Measurements from ENCODE around the gene DEFB114. TPM values are rescaled to one million over a fixed set of nuclear protein-coding genes. Genes with fewer than 3 reads are reported as not detected.

DEFB114 gene
- total RNA-seq, 1 experiment from 2014 or later, result not detected

GRCh38 chr6:49933526-49933925 is 30.4 kb downstream of the DEFB114 start:
- Histone ChIP-seq H4K5ac (ENCODE audit: insufficient read length, low read depth, low read length) (no peak overlapping the region), H2BK120ac (ENCODE audit: low read depth, low read length, poor library complexity, severe bottlenecking) (no peak overlapping the region), H4K20me1 (ENCODE audit: control insufficient read depth, insufficient read depth, insufficient read length) (no peaks in the 10 kb centered on the region), H3K4me1 (ENCODE audit: insufficient read depth, low read length) (no peaks in the 10 kb centered on the region), H3K4ac (ENCODE audit: low read depth, low read length) (no peak overlapping the region), H3K23me2 (ENCODE audit: insufficient read length, low read depth, low read length, poor library complexity, severe bottlenecking) (no peaks in the 10 kb centered on the region), H3K56ac (ENCODE audit: insufficient read length, low read depth, low read length) (no peak overlapping the region), H2BK12ac (ENCODE audit: insufficient read length, low read depth, low read length) (no peak overlapping the region), H2BK20ac (ENCODE audit: low read depth, low read length, poor library complexity, severe bottlenecking) (no peak overlapping the region), H3K18ac (ENCODE audit: insufficient read length, low read depth, low read length) (no peak overlapping the region), H4K8ac (replicated peaks; ENCODE audit: insufficient read length, low read depth, low read length) (no peak overlapping the region), H3K9ac (ENCODE audit: extremely low read depth, insufficient read length, low read length) (no peak overlapping the region), H3K23ac (ENCODE audit: insufficient read length, low read depth, low read length) (no peak overlapping the region), H3K9me3 (ENCODE audit: control insufficient read depth, low read depth, low read length) (no peaks in the 10 kb centered on the region), H3T11ph (ENCODE audit: low read length) (no peak overlapping the region), H3K79me1 (ENCODE audit: insufficient read depth, low read depth, low read length, poor library complexity, severe bottlenecking) (no peaks in the 10 kb centered on the region), H3K27me3 (ENCODE audit: insufficient read depth, low read length) (no peaks in the 10 kb centered on the region), H3K4me2 (ENCODE audit: insufficient read depth, insufficient read length, low read length) (no peak overlapping the region), H3K27ac (ENCODE audit: insufficient read length, low read depth, low read length) (no peak overlapping the region), H2AFZ (ENCODE audit: low read length) (no peak overlapping the region), H4K91ac (ENCODE audit: insufficient read length, low read depth, low read length) (no peak overlapping the region), H2AK5ac (ENCODE audit: insufficient read length, low read length) (no peak overlapping the region), H2BK15ac (ENCODE audit: low read depth, low read length) (no peak overlapping the region), H3K14ac (ENCODE audit: insufficient read depth, low read length) (no peak overlapping the region), H2BK5ac (ENCODE audit: insufficient read length, low read length) (no peak overlapping the region), H3K79me2 (ENCODE audit: insufficient read depth, low read length) (no peaks in the 10 kb centered on the region)
- no peaks in the 10 kb centered on the region for H3K36me3 Mint-ChIP-seq (ENCODE audit: insufficient read depth in 1 of 3, low read depth in 3 of 3)
- peak; percentile 31 for DNase-seq
- TF ChIP-seq CTCF (conservative IDR thresholded peaks at IDR 0.05), result no peak
- H3K4me1 Mint-ChIP-seq, result peaks cover 4% of the 10 kb centered on the region in 2 experiments
- H3K9me3 Mint-ChIP-seq, result no peaks in the 10 kb centered on the region
- WGBS (ENCODE audit: extremely low coverage, insufficient read length, low lambda C conversion rate), result no CpG with 5 or more reads among the region's 21 CpGs
- H3K27ac Mint-ChIP-seq, result no peak overlapping the region
- H3K4me3 Mint-ChIP-seq, result no peak overlapping the region
- no peaks in the 10 kb centered on the region for H3K27me3 Mint-ChIP-seq (ENCODE audit: low read depth)

Measured in H9 (cell line).